22Rv1 (cell line): Measurements from ENCODE around the gene TLCD5.

Experiments used
- ZFX ChIP-seq: fragments of 450-650 bp; IDR thresholded peaks from 2 replicates; pipeline ENCODE4 v1.6.1; 2017; ENCODE audit warnings: antibody characterized with exemption, borderline replicate concordance
- TF ChIP-seq, protein P1 (sequence below): fragments of 450-650 bp; IDR thresholded peaks from 2 replicates; pipeline ENCODE4 v1.5.1; 2017; ENCODE audit warnings: mild to moderate bottlenecking

DNA sequence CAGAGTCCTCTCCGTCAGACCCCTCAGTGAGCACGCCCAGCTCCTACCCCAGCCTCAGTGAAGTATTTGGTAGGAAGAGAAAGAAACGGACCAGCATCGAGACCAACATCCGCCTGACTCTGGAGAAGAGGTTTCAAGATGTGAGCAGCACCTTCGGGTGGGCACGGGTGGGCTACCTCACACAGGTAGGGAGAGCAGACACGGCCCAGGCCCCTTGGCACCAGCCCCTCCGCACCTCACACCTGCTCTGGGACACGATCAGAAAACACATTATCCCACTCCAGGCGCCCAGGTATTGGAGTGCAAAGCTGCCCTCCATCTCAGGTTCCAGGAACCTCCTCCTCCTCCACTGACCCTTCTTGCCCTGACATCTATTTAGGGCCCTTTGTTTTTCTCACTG is 17.6 kb upstream of the TLCD5 start:
- TF ChIP-seq, protein P1, sequence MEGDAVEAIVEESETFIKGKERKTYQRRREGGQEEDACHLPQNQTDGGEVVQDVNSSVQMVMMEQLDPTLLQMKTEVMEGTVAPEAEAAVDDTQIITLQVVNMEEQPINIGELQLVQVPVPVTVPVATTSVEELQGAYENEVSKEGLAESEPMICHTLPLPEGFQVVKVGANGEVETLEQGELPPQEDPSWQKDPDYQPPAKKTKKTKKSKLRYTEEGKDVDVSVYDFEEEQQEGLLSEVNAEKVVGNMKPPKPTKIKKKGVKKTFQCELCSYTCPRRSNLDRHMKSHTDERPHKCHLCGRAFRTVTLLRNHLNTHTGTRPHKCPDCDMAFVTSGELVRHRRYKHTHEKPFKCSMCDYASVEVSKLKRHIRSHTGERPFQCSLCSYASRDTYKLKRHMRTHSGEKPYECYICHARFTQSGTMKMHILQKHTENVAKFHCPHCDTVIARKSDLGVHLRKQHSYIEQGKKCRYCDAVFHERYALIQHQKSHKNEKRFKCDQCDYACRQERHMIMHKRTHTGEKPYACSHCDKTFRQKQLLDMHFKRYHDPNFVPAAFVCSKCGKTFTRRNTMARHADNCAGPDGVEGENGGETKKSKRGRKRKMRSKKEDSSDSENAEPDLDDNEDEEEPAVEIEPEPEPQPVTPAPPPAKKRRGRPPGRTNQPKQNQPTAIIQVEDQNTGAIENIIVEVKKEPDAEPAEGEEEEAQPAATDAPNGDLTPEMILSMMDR: no peak
- TF ChIP-seq ZFX: no peak
